Endodermal cell (in vitro differentiated cells): ENCODE results near the gene RIMBP2. TPM values are rescaled to one million over a fixed set of nuclear protein-coding genes. Genes with fewer than 3 reads are reported as not detected.

Source experiments
- DNase-seq: peaks from one replicate; pipeline ENCODE4 v3.0.0-alpha.2; 2017
- H3K27ac ChIP-seq: 2 replicates; pipeline ENCODE4 v1.5.1; 2013; ENCODE audit warnings: mild to moderate bottlenecking, low read depth, low read length, moderate library complexity
- H3K27me3 ChIP-seq: 2 replicates; pipeline ENCODE4 v1.6.1; 2013; ENCODE audit warnings: mild to moderate bottlenecking, low read length, moderate library complexity; ENCODE audit not compliant: insufficient read depth, control insufficient read depth, poor library complexity, severe bottlenecking
- H3K36me3 ChIP-seq: 2 replicates; pipeline ENCODE4 v1.7.0; 2013; ENCODE audit warnings: mild to moderate bottlenecking, low read length, moderate library complexity; ENCODE audit not compliant: control insufficient read depth, insufficient read depth
- H3K4me1 ChIP-seq: one replicate; pipeline ENCODE4 v1.7.0; 2013; ENCODE audit warnings: low read length; ENCODE audit not compliant: control insufficient read depth, insufficient read depth
- H3K4me3 ChIP-seq: 2 replicates; pipeline ENCODE4 v1.5.1; 2013; ENCODE audit warnings: mild to moderate bottlenecking, low read length, moderate library complexity
- H3K9ac ChIP-seq: 2 replicates; pipeline ENCODE4 v1.6.1; 2013; ENCODE audit warnings: mild to moderate bottlenecking, low read length, moderate library complexity; ENCODE audit not compliant: poor library complexity, severe bottlenecking; ENCODE audit errors: extremely low read depth
- H3K9me3 ChIP-seq: 2 replicates; pipeline ENCODE4 v1.6.1; 2013; ENCODE audit warnings: mild to moderate bottlenecking, low read length, moderate library complexity; ENCODE audit not compliant: control insufficient read depth
- H3K27ac Mint-ChIP-seq: 2 replicates; pipeline ENCODE4 v1.8.0; 2020; ENCODE audit warnings: mixed read lengths
- H3K27me3 Mint-ChIP-seq: 2 replicates; pipeline ENCODE4 v1.8.0; 2021; ENCODE audit warnings: mild to moderate bottlenecking, mixed read lengths; ENCODE audit not compliant: insufficient read depth
- H3K36me3 Mint-ChIP-seq: 2 replicates; pipeline ENCODE4 v1.8.0; 2020; ENCODE audit warnings: low read depth, mixed read lengths
- H3K4me1 Mint-ChIP-seq: 2 replicates; pipeline ENCODE4 v1.8.0; 2020; ENCODE audit warnings: mixed read lengths
- H3K4me3 Mint-ChIP-seq: 2 replicates; pipeline ENCODE4 v1.8.0; 2020; ENCODE audit warnings: mild to moderate bottlenecking, moderate library complexity, mixed read lengths
- H3K9me3 Mint-ChIP-seq: 2 replicates; pipeline ENCODE4 v1.8.0; 2020; ENCODE audit warnings: mild to moderate bottlenecking, mixed read lengths
- WGBS, 2 experiments: methylation state at CpG; one replicate each; pipeline versions ENCODE4 v1.1.5 to v1.1.7; 2013; ENCODE audit warnings: missing lambda C conversion rate in 2 of 2, mixed read lengths in 1 of 2; ENCODE audit not compliant: insufficient coverage in 1 of 2, insufficient read length in 1 of 2; 5-methylcytosine and 5-hydroxymethylcytosine counted together
- total RNA-seq, 2 donors: library from RNA; stranded (reverse); fragmentation: NEBNext Ultra II Directional in 1 of 2; extraction: Animal tissue kit (Norgen Biotek cat#: 25700) in 1 of 2; gene quantifications; 2 replicates in 1 of 2; 3 replicates in 1 of 2; pipeline ENCODE4 v1.2.1, GENCODE V29; 2021
- TF ChIP-seq, protein P1 (sequence below): fragments of 200-600 bp; sonication (generic); conservative IDR thresholded peaks from 2 replicates; pipeline ENCODE4 v1.5.0; 2021; ENCODE audit warnings: antibody characterized with exemption, mild to moderate bottlenecking

RIMBP2 gene
- total RNA-seq, 2 donors from 2014 or later, result 0.13 to 3.4 TPM

DNA sequence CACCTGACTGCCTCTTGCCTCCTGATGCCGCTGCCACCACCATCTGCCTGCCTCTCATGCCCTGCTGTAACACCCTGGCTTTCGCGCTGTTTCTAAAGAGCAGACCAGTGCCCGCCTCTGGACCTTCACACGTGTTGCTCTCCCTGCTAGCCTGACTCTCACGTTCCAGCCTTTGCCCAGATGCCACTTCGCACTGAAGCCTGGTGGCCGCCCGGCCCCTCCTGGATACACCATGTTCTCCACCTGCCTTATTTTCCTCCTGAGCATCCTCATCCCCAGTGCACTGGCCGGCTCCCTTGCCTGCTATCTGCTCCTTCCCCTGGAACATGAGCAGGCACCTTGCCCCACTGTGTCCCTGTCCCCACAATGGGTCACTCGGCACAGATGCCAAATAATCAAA is 231.9 kb downstream of the RIMBP2 start:
- Histone ChIP-seq H3K9ac (no peak overlapping the region), H3K4me3 (no peak overlapping the region), H3K9me3 (no peaks in the 10 kb centered on the region), H3K4me1 (no peaks in the 10 kb centered on the region), H3K27ac (no peak overlapping the region), H3K27me3 (no peaks in the 10 kb centered on the region), H3K36me3 (no peaks in the 10 kb centered on the region)
- H3K27me3 Mint-ChIP-seq, result no peaks in the 10 kb centered on the region
- peak overlapping the region; percentile 30 for H3K27ac Mint-ChIP-seq
- peaks cover 3% of the 10 kb centered on the region for H3K9me3 Mint-ChIP-seq
- H3K4me3 Mint-ChIP-seq, result no peak overlapping the region
- peaks cover 8% of the 10 kb centered on the region for H3K4me1 Mint-ChIP-seq
- DNase-seq, result no peak
- H3K36me3 Mint-ChIP-seq, result no peaks in the 10 kb centered on the region
- TF ChIP-seq, protein P1, sequence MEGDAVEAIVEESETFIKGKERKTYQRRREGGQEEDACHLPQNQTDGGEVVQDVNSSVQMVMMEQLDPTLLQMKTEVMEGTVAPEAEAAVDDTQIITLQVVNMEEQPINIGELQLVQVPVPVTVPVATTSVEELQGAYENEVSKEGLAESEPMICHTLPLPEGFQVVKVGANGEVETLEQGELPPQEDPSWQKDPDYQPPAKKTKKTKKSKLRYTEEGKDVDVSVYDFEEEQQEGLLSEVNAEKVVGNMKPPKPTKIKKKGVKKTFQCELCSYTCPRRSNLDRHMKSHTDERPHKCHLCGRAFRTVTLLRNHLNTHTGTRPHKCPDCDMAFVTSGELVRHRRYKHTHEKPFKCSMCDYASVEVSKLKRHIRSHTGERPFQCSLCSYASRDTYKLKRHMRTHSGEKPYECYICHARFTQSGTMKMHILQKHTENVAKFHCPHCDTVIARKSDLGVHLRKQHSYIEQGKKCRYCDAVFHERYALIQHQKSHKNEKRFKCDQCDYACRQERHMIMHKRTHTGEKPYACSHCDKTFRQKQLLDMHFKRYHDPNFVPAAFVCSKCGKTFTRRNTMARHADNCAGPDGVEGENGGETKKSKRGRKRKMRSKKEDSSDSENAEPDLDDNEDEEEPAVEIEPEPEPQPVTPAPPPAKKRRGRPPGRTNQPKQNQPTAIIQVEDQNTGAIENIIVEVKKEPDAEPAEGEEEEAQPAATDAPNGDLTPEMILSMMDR, result no peak
- WGBS, 2 experiments, result 90 to 94% methylated on average over 9 to 11 of the region's 11 CpGs

DNA sequence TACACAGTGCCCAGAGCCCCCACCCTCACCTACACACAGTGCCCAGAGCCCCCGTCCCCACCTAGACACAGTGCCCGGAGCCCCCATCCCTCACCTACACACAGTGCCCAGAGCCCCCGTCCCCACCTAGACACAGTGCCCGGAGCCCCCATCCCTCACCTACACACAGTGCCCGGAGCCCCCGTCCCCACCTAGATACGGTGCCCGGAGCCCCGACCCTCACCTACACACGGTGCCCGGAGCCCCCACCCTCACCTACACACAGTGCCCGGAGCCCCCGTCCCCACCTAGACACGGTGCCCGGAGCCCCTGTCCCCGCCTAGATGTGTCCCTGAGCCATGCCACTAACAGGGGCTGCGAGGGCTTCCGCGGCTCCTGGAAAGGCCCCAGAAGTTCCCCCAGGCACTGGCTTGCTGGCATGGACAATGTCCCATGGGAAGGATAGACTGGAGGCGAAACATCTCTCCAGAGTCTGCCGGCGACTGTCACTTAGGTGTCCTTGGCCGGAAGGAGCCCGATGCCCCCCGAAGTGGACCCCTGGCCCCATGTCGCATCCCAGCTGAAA is 232.4 kb downstream of the RIMBP2 start:
- H3K4me3 Mint-ChIP-seq, result no peak overlapping the region
- H3K27ac ChIP-seq, result no peak overlapping the region
- H3K9me3 Mint-ChIP-seq, result no peaks in the 10 kb centered on the region

DNA sequence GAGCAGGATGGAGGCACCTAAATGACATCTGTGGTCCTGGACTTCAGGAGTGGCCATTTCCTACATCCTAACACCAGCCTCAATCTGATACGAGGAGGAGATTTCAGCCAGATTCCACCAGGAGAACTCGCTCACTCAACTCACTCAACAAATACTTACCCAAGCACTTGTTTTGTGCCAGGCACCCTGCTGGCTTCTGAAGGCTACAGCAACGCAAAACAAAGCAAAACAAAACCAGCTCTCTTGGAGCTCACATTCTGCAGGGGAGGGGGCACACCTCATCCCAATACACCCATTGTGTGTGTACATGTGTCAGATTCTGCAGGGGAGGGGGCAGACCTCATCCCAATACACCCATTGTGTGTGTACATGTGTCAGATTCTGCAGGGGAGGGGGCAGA is 233.7 kb downstream of the RIMBP2 start:
- no peak overlapping the region for H3K27ac ChIP-seq
- H3K4me1 Mint-ChIP-seq, result peaks cover 8% of the 10 kb centered on the region
- H3K27me3 ChIP-seq, result no peaks in the 10 kb centered on the region
- H3K27ac Mint-ChIP-seq, result peak overlapping the region; percentile 68
- TF ChIP-seq, protein P1, result peak; percentile 56
- no peaks in the 10 kb centered on the region for H3K4me1 ChIP-seq
- no peaks in the 10 kb centered on the region for H3K9me3 Mint-ChIP-seq
- 20 to 56% methylated on average over 1 to 3 of the region's 3 CpGs for WGBS, 2 experiments
- no peaks in the 10 kb centered on the region for H3K9me3 ChIP-seq
- no peak overlapping the region for H3K4me3 ChIP-seq
- H3K4me3 Mint-ChIP-seq, result no peak overlapping the region
- no peaks in the 10 kb centered on the region for H3K36me3 Mint-ChIP-seq
- H3K9ac ChIP-seq, result no peak overlapping the region
- no peaks in the 10 kb centered on the region for H3K36me3 ChIP-seq
- DNase-seq, result peak; percentile 92
- no peaks in the 10 kb centered on the region for H3K27me3 Mint-ChIP-seq

More for the DNA sequence above, 232.4 kb downstream of the RIMBP2 start:
- H3K36me3 ChIP-seq, result no peaks in the 10 kb centered on the region
- H3K4me3 ChIP-seq, result no peak overlapping the region
- H3K4me1 ChIP-seq, result no peaks in the 10 kb centered on the region
- H3K27me3 ChIP-seq, result no peaks in the 10 kb centered on the region
- Mint-ChIP-seq H3K36me3 (no peaks in the 10 kb centered on the region), H3K4me1 (peaks cover 8% of the 10 kb centered on the region), H3K27me3 (no peaks in the 10 kb centered on the region), H3K27ac (peak overlapping the region; percentile 30)
- DNase-seq, result no peak
- 90 to 91% methylated on average over 6 to 26 of the region's 26 CpGs for WGBS, 2 experiments
- TF ChIP-seq, protein P1, result no peak
- no peaks in the 10 kb centered on the region for H3K9me3 ChIP-seq
- no peak overlapping the region for H3K9ac ChIP-seq
